AG04450 (cell line): ENCODE measurements around the gene KCNJ6. TPM values are rescaled to one million over a fixed set of nuclear protein-coding genes. Genes with fewer than 3 reads are reported as not detected.

Experiments used
- CTCF ChIA-PET: fragments of 300-600, 350-600 bp; formaldehyde crosslinking; extraction: SDS; loops from one replicate; lab custom pipeline; 2022; ENCODE audit warnings: antibody characterized with exemption, inconsistent platforms; lab: Charles Lee
- POLR2A ChIA-PET: fragments of 350-600 bp; formaldehyde crosslinking; extraction: SDS; loops from one replicate; lab custom pipeline; 2021; ENCODE audit warnings: antibody characterized with exemption, inconsistent platforms; lab: Yijun Ruan, JAX
- DNase-seq: peaks from one replicate; pipeline ENCODE4 v3.0.0-alpha.2; 2011; ENCODE audit warnings: low read depth, low spot score
- H3K27ac ChIP-seq: one replicate; pipeline ENCODE4 v1.5.1; 2012; ENCODE audit warnings: low read depth, low read length, control low read depth
- H3K27me3 ChIP-seq: one replicate; pipeline ENCODE4 v1.6.0; 2012; ENCODE audit warnings: low read length; ENCODE audit not compliant: control insufficient read depth, insufficient read depth
- H3K4me3 ChIP-seq: 2 replicates; pipeline ENCODE4 v1.5.1; 2011; ENCODE audit warnings: mild to moderate bottlenecking, low read depth, low read length, control low read depth
- H3K9me3 ChIP-seq: 2 replicates; pipeline ENCODE4 v1.5.1; 2012; ENCODE audit warnings: low read length; ENCODE audit not compliant: control insufficient read depth, insufficient read depth
- CTCF ChIP-seq: IDR thresholded peaks from 2 replicates; pipeline ENCODE4 v1.5.1; 2011; ENCODE audit warnings: low read depth, low read length, control low read depth, inconsistent platforms
- polyA plus RNA-seq: library from polyadenylated mRNA; depleted of rRNA; stranded (reverse); fragments of >200 nt; gene quantifications from 2 replicates; pipeline ENCODE4 v1.2.3, GENCODE V29; 2011

KCNJ6 gene
- polyA plus RNA-seq, 1 experiment: 0.02 TPM

- DNase-seq: no peak
- no peak for TF ChIP-seq CTCF
- CTCF ChIA-PET: interaction anchor here (0.5 to 2.4 kb wide), 6 partner anchors 11 to 592 kb away, joined by 3 to 9 read pairs (median 4); no protein-coding TSS in a partner anchor
- peaks cover 6% of the 10 kb centered on the region for H3K27me3 ChIP-seq
- POLR2A ChIA-PET: no interaction called here
- H3K27ac ChIP-seq: no peak overlapping the region
- H3K9me3 ChIP-seq: no peaks in the 10 kb centered on the region
- no peak overlapping the region for H3K4me3 ChIP-seq
These were observed 156.5 kb downstream of the KCNJ6 start for GRCh38 chr21:37759777-37760176.

- DNase-seq: peak; percentile 13
- ChIA-PET CTCF (interaction anchor here (0.7 to 2.4 kb wide), 10 partner anchors 10 to 597 kb away, joined by 3 to 9 read pairs (median 3); partner anchors contain the start of gene KCNJ6), POLR2A (no interaction called here)
- Histone ChIP-seq H3K27me3 (peaks cover 9% of the 10 kb centered on the region), H3K4me3 (no peak overlapping the region), H3K9me3 (no peaks in the 10 kb centered on the region), H3K27ac (no peak overlapping the region)
- peak; percentile 88 for TF ChIP-seq CTCF
These were observed 157.3 kb downstream of the KCNJ6 start for GRCh38 chr21:37758982-37759381.

- TF ChIP-seq CTCF: no peak
- DNase-seq: no peak
- Histone ChIP-seq H3K27ac (no peak overlapping the region), H3K9me3 (no peaks in the 10 kb centered on the region), H3K27me3 (peaks cover 16% of the 10 kb centered on the region), H3K4me3 (no peak overlapping the region)
- CTCF ChIA-PET: interaction anchor here (0.8 to 2.4 kb wide), 7 partner anchors 9 to 599 kb away, joined by 3 to 9 read pairs (median 3); partner anchors contain the start of gene KCNJ6
- POLR2A ChIA-PET: no interaction called here
These were observed 158.5 kb downstream of the KCNJ6 start for GRCh38 chr21:37757606-37758376.

- no peak for TF ChIP-seq CTCF
- Histone ChIP-seq H3K27ac (no peak overlapping the region), H3K27me3 (peaks cover 33% of the 10 kb centered on the region), H3K4me3 (no peak overlapping the region), H3K9me3 (no peaks in the 10 kb centered on the region)
- ChIA-PET CTCF (no interaction called here), POLR2A (no interaction called here)
- DNase-seq: no peak
These were observed 163.1 kb downstream of the KCNJ6 start for GRCh38 chr21:37753122-37753599.
